Glutamatergic neuron (in vitro differentiated cells): ENCODE results near the gene ARHGAP45. TPM values are rescaled to one million over a fixed set of nuclear protein-coding genes. Genes with fewer than 3 reads are reported as not detected.

ENCODE experiments used
- DNase-seq: peaks from one replicate; pipeline ENCODE4 v3.0.0; 2022
- H3K27ac Mint-ChIP-seq: one replicate; pipeline ENCODE4 v1.8.0; 2020; ENCODE audit warnings: mild to moderate bottlenecking, mixed read lengths, inconsistent platforms; ENCODE audit not compliant: unreplicated experiment
- H3K27me3 Mint-ChIP-seq: one replicate; pipeline ENCODE4 v1.8.0; 2020; ENCODE audit warnings: mild to moderate bottlenecking, moderate library complexity, mixed read lengths, inconsistent platforms; ENCODE audit not compliant: unreplicated experiment
- H3K36me3 Mint-ChIP-seq: one replicate; pipeline ENCODE4 v1.8.0; 2020; ENCODE audit warnings: mild to moderate bottlenecking, mixed read lengths, inconsistent platforms; ENCODE audit not compliant: unreplicated experiment
- H3K4me1 Mint-ChIP-seq: one replicate; pipeline ENCODE4 v1.8.0; 2020; ENCODE audit warnings: mild to moderate bottlenecking, low read depth, mixed read lengths, inconsistent platforms; ENCODE audit not compliant: unreplicated experiment
- H3K4me3 Mint-ChIP-seq: one replicate; pipeline ENCODE4 v1.8.0; 2020; ENCODE audit warnings: mild to moderate bottlenecking, mixed read lengths, inconsistent platforms; ENCODE audit not compliant: unreplicated experiment
- H3K9me3 Mint-ChIP-seq: one replicate; pipeline ENCODE4 v1.8.0; 2020; ENCODE audit warnings: mild to moderate bottlenecking, moderate library complexity, mixed read lengths, inconsistent platforms; ENCODE audit not compliant: unreplicated experiment
- CTCF ChIP-seq: fragments of 200-600 bp; sonication (generic); IDR thresholded peaks from one replicate; pipeline ENCODE4 v1.5.0; 2021; ENCODE audit not compliant: partially characterized antibody, unreplicated experiment
- total RNA-seq: library from RNA; stranded (reverse); fragmentation: NEBNext Ultra II Directional; extraction: Animal tissue kit (Norgen Biotek cat#: 25700); gene quantifications from one replicate; pipeline ENCODE4 v1.2.1, GENCODE V29; 2021; ENCODE audit not compliant: unreplicated experiment

The ARHGAP45 gene
- total RNA-seq, 1 donor from 2014 or later = 1.7 TPM

GRCh38 chr19:1049800-1050199 lies 17.2 kb upstream of the ARHGAP45 start:
- H3K4me3 Mint-ChIP-seq = no peak overlapping the region
- H3K27ac Mint-ChIP-seq = no peak overlapping the region
- no peaks in the 10 kb centered on the region for H3K36me3 Mint-ChIP-seq
- H3K27me3 Mint-ChIP-seq = peaks cover 2% of the 10 kb centered on the region
- no peaks in the 10 kb centered on the region for H3K4me1 Mint-ChIP-seq
- TF ChIP-seq CTCF = no peak
- no peak for DNase-seq
- peaks cover 6% of the 10 kb centered on the region for H3K9me3 Mint-ChIP-seq

GRCh38 chr19:1050989-1051788 lies 15.8 kb upstream of the ARHGAP45 start:
- no peak overlapping the region for H3K27ac Mint-ChIP-seq

GRCh38 chr19:1051791-1052190 lies 15.2 kb upstream of the ARHGAP45 start:
- Mint-ChIP-seq H3K4me3 (no peak overlapping the region), H3K9me3 (peaks cover 12% of the 10 kb centered on the region), H3K36me3 (peaks cover 7% of the 10 kb centered on the region), H3K27ac (no peak overlapping the region), H3K4me1 (no peaks in the 10 kb centered on the region), H3K27me3 (peaks cover 5% of the 10 kb centered on the region)
- DNase-seq = no peak
- TF ChIP-seq CTCF = no peak

More at GRCh38 chr19:1050989-1051788, 15.8 kb upstream of the ARHGAP45 start:
- H3K9me3 Mint-ChIP-seq = peaks cover 6% of the 10 kb centered on the region
- no peak overlapping the region for H3K4me3 Mint-ChIP-seq
- TF ChIP-seq CTCF = no peak
- H3K36me3 Mint-ChIP-seq = peaks cover under 1% of the 10 kb centered on the region
- peaks cover 2% of the 10 kb centered on the region for H3K27me3 Mint-ChIP-seq
- H3K4me1 Mint-ChIP-seq = no peaks in the 10 kb centered on the region
- DNase-seq = no peak

GRCh38 chr19:1052349-1052975 lies 14.5 kb upstream of the ARHGAP45 start:
- peaks cover 13% of the 10 kb centered on the region for H3K36me3 Mint-ChIP-seq
- no peak for DNase-seq
- peaks cover 5% of the 10 kb centered on the region for H3K27me3 Mint-ChIP-seq
- peaks cover 15% of the 10 kb centered on the region for H3K9me3 Mint-ChIP-seq
- H3K27ac Mint-ChIP-seq = no peak overlapping the region
- no peaks in the 10 kb centered on the region for H3K4me1 Mint-ChIP-seq
- no peak for TF ChIP-seq CTCF
- no peak overlapping the region for H3K4me3 Mint-ChIP-seq
